ENCODE results near the gene CARM1. TPM values are rescaled to one million over a fixed set of nuclear protein-coding genes. Genes with fewer than 3 reads are reported as not detected.
"Not testable (repeated sequence)": the region's sequence is repeated elsewhere in the genome, so short reads cannot be mapped to it uniquely, and the experiment has no call there.

The CARM1 gene
- total and polyA plus RNA-seq, 7 experiments from 2014 or later: 0.69 to 43.1 (median 25.5) TPM

GRCh38 chr19:10863107-10863717, 8.1 kb upstream of the CARM1 start:
- H3K36me3 Mint-ChIP-seq: peaks cover 0 to 3% (median 0%) of the 10 kb centered on the region in 5 donors
- ATAC-seq (peak; percentile 39), DNase-seq (no peak)
- H3K4me1 Mint-ChIP-seq: peaks cover 11 to 24% (median 15%) of the 10 kb centered on the region in 7 donors
- ChIA-PET POLR2A (interaction anchor here (0.7 to 2.3 kb wide), 3 partner anchors 27 to 164 kb away, joined by 4 to 13 read pairs (median 6); partner anchors contain the start of genes DNM2 and TMED1), CTCF (interaction anchor here (0.6 to 3.3 kb wide), 8 partner anchors 9 to 145 kb away, joined by 3 to 39 read pairs (median 6); partner anchors contain the start of genes DNM2 and TMED1)
- H3K9me3 Mint-ChIP-seq: peaks cover 0 to 3% (median 0%) of the 10 kb centered on the region in 11 donors
- peaks cover 4 to 7% of the 10 kb centered on the region in 2 donors for H3K4me1 ChIP-seq (ENCODE audit: control insufficient read depth in 2 of 2, insufficient read depth in 2 of 2, low read length in 2 of 2)
- no peak overlapping the region for H3K27ac ChIP-seq (ENCODE audit: low read depth, low read length)
- no peak overlapping the region for H3K4me3 Mint-ChIP-seq
- no peaks in the 10 kb centered on the region for H3K9me3 ChIP-seq (ENCODE audit: control insufficient read depth in 2 of 3, low read length in 3 of 3)
- intact Hi-C loops (cut with micrococcal nuclease): loop anchor here in 1 of 2 donors (5.0 kb wide), 1 partner anchor 381 kb away; no protein-coding TSS in a partner anchor
- H3K27me3 ChIP-seq (ENCODE audit: control insufficient read depth in 2 of 2, insufficient read depth in 2 of 2, low read length in 2 of 2): no peaks in the 10 kb centered on the region
- no peaks in the 10 kb centered on the region for H3K36me3 ChIP-seq (ENCODE audit: control insufficient read depth in 2 of 3, insufficient read depth in 3 of 3, low read length in 3 of 3)
- no peak overlapping the region for H3K4me3 ChIP-seq (ENCODE audit: low read length)
- peak overlapping the region in 3 of 9 donors; percentile 21 to 59 (median 47) for H3K27ac Mint-ChIP-seq
- H3K27me3 Mint-ChIP-seq: no peaks in the 10 kb centered on the region

GRCh38 chr19:10864538-10864899, 6.8 kb upstream of the CARM1 start:
- Histone ChIP-seq H3K9me3 (ENCODE audit: control insufficient read depth in 2 of 3, low read length in 3 of 3) (no peaks in the 10 kb centered on the region), H3K36me3 (ENCODE audit: control insufficient read depth in 2 of 3, insufficient read depth in 3 of 3, low read length in 3 of 3) (no peaks in the 10 kb centered on the region), H3K4me1 (ENCODE audit: control insufficient read depth in 2 of 2, insufficient read depth in 2 of 2, low read length in 2 of 2) (peaks cover 4 to 7% of the 10 kb centered on the region in 2 donors), H3K27ac (ENCODE audit: low read depth, low read length) (no peak overlapping the region), H3K4me3 (ENCODE audit: low read length) (no peak overlapping the region), H3K27me3 (ENCODE audit: control insufficient read depth in 2 of 2, insufficient read depth in 2 of 2, low read length in 2 of 2) (no peaks in the 10 kb centered on the region)
- peak overlapping the region in 3 of 10 donors; percentile 3 to 53 (median 30) for H3K4me3 Mint-ChIP-seq
- CTCF ChIA-PET: interaction anchor here (0.6 to 3.3 kb wide), 28 partner anchors 8 to 654 kb away, joined by 3 to 39 read pairs (median 4); partner anchors contain the start of genes DNM2, QTRT1 and TMED1
- H3K27me3 Mint-ChIP-seq: no peaks in the 10 kb centered on the region
- H3K9me3 Mint-ChIP-seq: peaks cover 0 to 3% (median 0%) of the 10 kb centered on the region in 11 donors
- POLR2A ChIA-PET: interaction anchor here (0.8 to 2.3 kb wide), 4 partner anchors 26 to 147 kb away, joined by 3 to 13 read pairs (median 5); partner anchors contain the start of genes DNM2 and TMED1
- peak overlapping the region in 8 of 9 donors; percentile 3 to 80 (median 42) for H3K27ac Mint-ChIP-seq
- DNase-seq (peak; percentile 54 to 82 (median 70)), ATAC-seq (peak; percentile 90)
- H3K36me3 Mint-ChIP-seq: no peaks in the 10 kb centered on the region
- intact Hi-C loops (cut with micrococcal nuclease): loop anchor here (1.0 to 5.0 kb wide), 5 partner anchors 28 to 382 kb away; partner anchors contain the start of genes QTRT1 (in 1 of the 2) and TMED1 (in 1 of the 2)
- H3K4me1 Mint-ChIP-seq: peaks cover 11 to 28% (median 15%) of the 10 kb centered on the region in 7 donors

GRCh38 chr19:10866495-10866894, 4.9 kb upstream of the CARM1 start:
- ChIA-PET CTCF (interaction anchor here (2.6 to 3.3 kb wide), 2 partner anchors 12 to 149 kb away, joined by 7 to 39 read pairs; partner anchors contain the start of gene DNM2), POLR2A (interaction anchor here (0.6 to 1.1 kb wide), 2 partner anchors 30 to 31 kb away, joined by 4 to 5 read pairs; partner anchors contain the start of gene TMED1)
- no peaks in the 10 kb centered on the region for H3K27me3 Mint-ChIP-seq
- no peak overlapping the region for H3K4me3 Mint-ChIP-seq
- Histone ChIP-seq H3K4me3 (ENCODE audit: low read length) (no peak overlapping the region), H3K9me3 (ENCODE audit: control insufficient read depth in 2 of 3, low read length in 3 of 3) (no peaks in the 10 kb centered on the region), H3K4me1 (ENCODE audit: control insufficient read depth in 2 of 2, insufficient read depth in 2 of 2, low read length in 2 of 2) (peaks cover 7 to 11% of the 10 kb centered on the region in 2 donors), H3K27me3 (ENCODE audit: control insufficient read depth in 2 of 2, insufficient read depth in 2 of 2, low read length in 2 of 2) (no peaks in the 10 kb centered on the region), H3K27ac (ENCODE audit: low read depth, low read length) (no peak overlapping the region), H3K36me3 (ENCODE audit: control insufficient read depth in 2 of 3, insufficient read depth in 3 of 3, low read length in 3 of 3) (no peaks in the 10 kb centered on the region)
- H3K27ac Mint-ChIP-seq: no peak overlapping the region
- H3K36me3 Mint-ChIP-seq: no peaks in the 10 kb centered on the region
- H3K9me3 Mint-ChIP-seq: peaks cover 0 to 3% (median 0%) of the 10 kb centered on the region in 11 donors
- DNase-seq: no peak
- ATAC-seq: no peak
- H3K4me1 Mint-ChIP-seq: peaks cover 11 to 35% (median 20%) of the 10 kb centered on the region in 7 donors
- intact Hi-C loops (cut with micrococcal nuclease): no loop called here

GRCh38 chr19:10868872-10869547, 2.3 kb upstream of the CARM1 start:
- no peak overlapping the region for H3K4me3 ChIP-seq (ENCODE audit: low read length)
- Mint-ChIP-seq H3K4me3 (peak overlapping the region in 5 of 10 donors; percentile 13 to 45 (median 21)), H3K4me1 (peaks cover 13 to 39% (median 28%) of the 10 kb centered on the region in 7 donors), H3K36me3 (no peaks in the 10 kb centered on the region), H3K27me3 (no peaks in the 10 kb centered on the region), H3K9me3 (peaks cover 0 to 1% (median 0%) of the 10 kb centered on the region in 11 donors), H3K27ac (peak overlapping the region in 5 of 9 donors; percentile 36 to 62 (median 51))
- H3K27ac ChIP-seq (ENCODE audit: low read depth, low read length): no peak overlapping the region
- no peaks in the 10 kb centered on the region for H3K27me3 ChIP-seq (ENCODE audit: control insufficient read depth in 2 of 2, insufficient read depth in 2 of 2, low read length in 2 of 2)
- POLR2A ChIA-PET: interaction anchor here (1.0 kb wide), 1 partner anchor 152 kb away, joined by 3 read pairs; no protein-coding TSS in a partner anchor
- CTCF ChIA-PET: interaction anchor here (0.5 to 1.6 kb wide), 2 partner anchors 33 to 152 kb away, joined by 4 read pairs; no protein-coding TSS in a partner anchor
- H3K4me1 ChIP-seq (ENCODE audit: control insufficient read depth in 2 of 2, insufficient read depth in 2 of 2, low read length in 2 of 2): peaks cover 14 to 20% of the 10 kb centered on the region in 2 donors
- ATAC-seq (no peak), DNase-seq (no peak)
- H3K36me3 ChIP-seq (ENCODE audit: control insufficient read depth in 2 of 3, insufficient read depth in 3 of 3, low read length in 3 of 3): no peaks in the 10 kb centered on the region
- intact Hi-C loops (cut with micrococcal nuclease): no loop called here
- H3K9me3 ChIP-seq (ENCODE audit: control insufficient read depth in 2 of 3, low read length in 3 of 3): no peaks in the 10 kb centered on the region

- Mint-ChIP-seq H3K27ac (peak overlapping the region in 6 of 9 donors; percentile 44 to 96 (median 77)), H3K4me1 (peaks cover 5 to 32% (median 21%) of the 10 kb centered on the region in 7 donors), H3K4me3 (peak overlapping the region in 8 of 10 donors; percentile 49 to 86 (median 80))
- intact Hi-C loops (cut with micrococcal nuclease): loop anchor here (1.0 to 10.0 kb wide), 7 partner anchors 90 to 1051 kb away; partner anchors contain the start of genes CDKN2D (in 1 of the 2), EPOR (in 1 of the 2), FBXL12 (in 1 of the 2) and MRPL4 (in 1 of the 2)
- H3K9me3 Mint-ChIP-seq; H3K27me3 ChIP-seq (ENCODE audit: control insufficient read depth in 2 of 2, insufficient read depth in 2 of 2, low read length in 2 of 2); H3K36me3 Mint-ChIP-seq; H3K27me3 Mint-ChIP-seq; ATAC-seq; H3K9me3 ChIP-seq (ENCODE audit: control insufficient read depth in 2 of 3, low read length in 3 of 3); H3K4me3 ChIP-seq (ENCODE audit: low read length); H3K36me3 ChIP-seq (ENCODE audit: control insufficient read depth in 2 of 3, insufficient read depth in 3 of 3, low read length in 3 of 3); DNase-seq; POLR2A ChIA-PET; H3K27ac ChIP-seq (ENCODE audit: low read depth, low read length): not testable (repeated sequence)
- peaks cover 10 to 14% of the 10 kb centered on the region in 2 donors for H3K4me1 ChIP-seq (ENCODE audit: control insufficient read depth in 2 of 2, insufficient read depth in 2 of 2, low read length in 2 of 2)
- CTCF ChIA-PET: interaction anchor here (1.6 kb wide), 1 partner anchor 153 kb away, joined by 4 read pairs; no protein-coding TSS in a partner anchor
These were observed 1.5 kb upstream of the CARM1 start for GRCh38 chr19:10869872-10870311.

GRCh38 chr19:10870501-10870954, 825 bp upstream of the CARM1 start:
- peak overlapping the region; percentile 74 to 86 (median 83) for H3K4me3 Mint-ChIP-seq
- Histone ChIP-seq H3K27ac (ENCODE audit: low read depth, low read length) (peak overlapping the region; percentile 65), H3K4me1 (ENCODE audit: control insufficient read depth in 2 of 2, insufficient read depth in 2 of 2, low read length in 2 of 2) (peaks cover 10 to 14% of the 10 kb centered on the region in 2 donors), H3K9me3 (ENCODE audit: control insufficient read depth in 2 of 3, low read length in 3 of 3) (no peaks in the 10 kb centered on the region), H3K4me3 (ENCODE audit: low read length) (peak overlapping the region; percentile 67), H3K27me3 (ENCODE audit: control insufficient read depth in 2 of 2, insufficient read depth in 2 of 2, low read length in 2 of 2) (no peaks in the 10 kb centered on the region), H3K36me3 (ENCODE audit: control insufficient read depth in 2 of 3, insufficient read depth in 3 of 3, low read length in 3 of 3) (no peaks in the 10 kb centered on the region)
- H3K4me1 Mint-ChIP-seq: peaks cover 5 to 33% (median 25%) of the 10 kb centered on the region in 7 donors
- peak overlapping the region; percentile 73 to 96 (median 88) for H3K27ac Mint-ChIP-seq
- DNase-seq (no peak), ATAC-seq (no peak)
- intact Hi-C loops (cut with micrococcal nuclease): loop anchor here (1.0 to 10.0 kb wide), 7 partner anchors 90 to 1052 kb away; partner anchors contain the start of genes CDKN2D (in 1 of the 2), EPOR (in 1 of the 2), FBXL12 (in 1 of the 2) and MRPL4 (in 1 of the 2)
- no peaks in the 10 kb centered on the region for H3K36me3 Mint-ChIP-seq
- ChIA-PET POLR2A (interaction anchor here (0.6 to 2.2 kb wide), 3 partner anchors 35 to 363 kb away, joined by 4 to 7 read pairs (median 6); partner anchors contain the start of genes DNM2 and TMED1), CTCF (interaction anchor here (0.7 kb wide), 1 partner anchor 620 kb away, joined by 3 read pairs; no protein-coding TSS in a partner anchor)
- no peaks in the 10 kb centered on the region for H3K9me3 Mint-ChIP-seq
- no peaks in the 10 kb centered on the region for H3K27me3 Mint-ChIP-seq
